Upper lobe of left lung (tissue), 4 donors: ENCODE data around the gene TAS1R1.
A peak's percentile ranks its signal among the peaks of the same experiment; 100 is the strongest.

Source experiments
- CTCF ChIP-seq, 6 experiments: fragments of 450-650 bp in 4 of 6; fragments of 200-600 bp in 2 of 6; sonication (generic) in 2 of 6; IDR thresholded peaks; one replicate each; pipeline ENCODE4 v1.5.1; 2016 to 2019; ENCODE audit warnings: antibody characterized with exemption in 6 of 6
- POLR2A ChIP-seq, 4 donors: fragments of 450-650 bp; IDR thresholded peaks; one replicate each; pipeline ENCODE4 v1.5.1; 2016 to 2017; ENCODE audit warnings: antibody characterized with exemption in 4 of 4, mild to moderate bottlenecking in 2 of 4
- POLR2AphosphoS5 ChIP-seq, 2 donors: sonication (generic); formaldehyde crosslinking; IDR thresholded peaks; one replicate each; pipeline ENCODE4 v1.5.1; 2017; ENCODE audit warnings: antibody characterized with exemption in 2 of 2

GRCh38 chr1:6588128-6588892, 33.2 kb downstream of the TAS1R1 start:
- TF ChIP-seq CTCF (IDR thresholded peaks at IDR 0.05) (no peak), POLR2A (IDR thresholded peaks at IDR 0.05) (peak in 1 of 4 donors; percentile 6), POLR2AphosphoS5 (IDR thresholded peaks at IDR 0.05) (no peak)
